ENCODE data around the gene ACTR1A.
"Not testable (repeated sequence)": the region's sequence is repeated elsewhere in the genome, so short reads cannot be mapped to it uniquely, and the experiment has no call there.

ACTR1A gene

DNA sequence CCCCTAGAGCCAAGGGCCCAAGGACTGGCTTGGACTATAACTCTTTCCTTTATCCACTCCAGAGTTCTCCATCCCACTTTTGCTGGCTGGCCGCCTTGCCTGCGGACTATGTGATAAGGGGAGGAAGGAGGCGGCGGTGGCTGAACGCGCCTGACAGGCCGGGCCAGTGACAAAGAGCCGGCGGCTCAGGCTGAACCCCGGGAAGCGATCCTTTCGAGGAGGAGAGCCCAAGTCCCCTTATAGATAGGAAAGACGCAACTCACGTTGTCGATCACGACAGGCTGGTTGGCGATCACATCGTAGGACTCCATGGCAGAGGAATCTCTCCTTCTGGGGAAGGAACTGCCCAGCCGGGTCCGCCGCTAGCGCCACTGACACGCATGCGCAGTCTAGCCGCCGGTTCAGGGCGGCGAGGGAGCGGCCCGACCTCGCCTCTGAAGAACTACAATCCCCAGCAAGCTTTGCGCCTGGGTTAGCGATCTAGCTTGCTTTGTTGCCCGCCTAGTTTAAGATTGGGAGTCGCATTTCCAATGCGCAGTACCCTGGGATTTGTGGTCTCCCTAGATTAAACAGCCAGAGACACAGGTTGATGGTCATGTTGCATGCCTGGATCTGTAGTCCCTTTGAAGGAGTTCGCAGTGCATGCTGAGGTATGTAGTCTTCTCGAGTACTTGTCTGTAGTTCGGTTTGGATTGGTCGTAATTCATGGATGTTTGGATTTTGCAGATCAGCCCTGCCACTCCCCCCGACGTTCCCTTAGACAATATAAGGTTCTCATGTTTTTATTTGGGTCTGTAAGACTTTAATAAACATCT lies at the start of gene ACTR1A:
ACTR1A (minus strand) TSS at position 376 of the 815 bp plus-strand sequence; CDS start at position 311, 65 bp downstream.
- intact Hi-C loops (cut with DNase I): loop anchor here (1.0 to 5.0 kb wide), 2 partner anchors 80 to 140 kb away; partner anchors contain the start of gene TRIM8
- peak; percentile 91 to 99 (median 96) for DNase-seq

DNA sequence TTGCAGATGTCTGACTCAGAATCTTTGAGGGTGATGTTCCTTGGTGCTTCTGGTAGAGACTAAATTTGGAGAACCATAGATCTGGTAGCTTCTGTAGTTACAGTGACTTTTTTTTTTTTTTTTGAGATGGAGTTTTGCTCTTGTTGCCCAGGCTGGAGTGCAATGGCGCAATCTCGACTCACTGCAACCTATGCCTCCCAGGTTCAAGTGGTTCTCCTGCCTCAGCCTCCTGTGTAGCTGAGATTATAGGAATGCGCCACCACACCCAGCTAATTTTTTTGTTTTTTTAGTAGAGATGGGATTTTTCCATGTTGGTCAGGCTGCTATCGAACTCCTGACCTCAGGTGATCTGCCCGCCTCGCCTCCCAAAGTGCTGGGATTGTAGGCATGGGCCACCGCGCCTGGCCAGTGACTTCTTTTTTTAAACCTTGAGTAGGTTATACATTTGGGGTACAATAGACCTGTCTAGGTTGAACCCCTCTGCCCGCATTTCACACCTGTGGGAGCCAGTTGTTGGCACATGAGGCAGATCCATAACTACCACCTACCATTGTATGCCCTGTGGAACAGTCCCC lies 48.2 kb upstream of the ACTR1A start:
- intact Hi-C loops (cut with DNase I): no loop called here
- peak in 1 of 10 donors; percentile 68 for DNase-seq

GRCh38 chr10:102549549-102549948 lies 47.0 kb upstream of the ACTR1A start:
- peak in 1 of 10 donors; percentile 7 for DNase-seq
- intact Hi-C loops (cut with DNase I): no loop called here

- DNase-seq: peak in 1 of 10 donors; percentile 80
- intact Hi-C loops (cut with DNase I): no loop called here
Measured at GRCh38 chr10:102546606-102547320, 44.3 kb upstream of the ACTR1A start.

DNA sequence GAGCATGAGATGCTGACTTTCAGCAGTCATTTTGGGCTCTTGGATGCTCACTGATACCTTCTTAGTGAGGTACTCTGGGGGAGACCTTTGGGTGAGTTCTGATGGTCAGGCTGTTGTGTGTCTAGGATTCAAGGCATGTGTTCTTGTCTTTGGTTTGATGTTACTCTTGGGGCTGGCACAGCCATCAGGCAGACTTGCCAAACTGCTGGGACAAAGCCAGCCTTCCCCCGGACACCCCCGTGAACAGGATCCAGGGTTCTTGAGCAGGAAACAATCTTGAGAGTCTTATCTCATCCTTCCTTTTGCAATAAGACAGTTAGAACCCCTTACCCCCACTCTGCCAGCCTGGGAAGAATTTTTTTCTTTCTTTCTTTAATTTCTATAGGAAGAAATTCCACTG lies 43.5 kb upstream of the ACTR1A start:
- peak in 8 of 10 donors; percentile 14 to 89 (median 52) for DNase-seq
- intact Hi-C loops (cut with DNase I): no loop called here

- peak in 1 of 10 donors; percentile 10 for DNase-seq
- intact Hi-C loops (cut with DNase I): no loop called here
Measured at GRCh38 chr10:102545265-102545871, 42.9 kb upstream of the ACTR1A start.

GRCh38 chr10:102542800-102543418 lies 40.4 kb upstream of the ACTR1A start:
- intact Hi-C loops (cut with DNase I): no loop called here
- DNase-seq: no peak

GRCh38 chr10:102540023-102540422 lies 37.5 kb upstream of the ACTR1A start:
- DNase-seq: peak in 1 of 10 donors; percentile 4
- intact Hi-C loops (cut with DNase I): no loop called here

DNA sequence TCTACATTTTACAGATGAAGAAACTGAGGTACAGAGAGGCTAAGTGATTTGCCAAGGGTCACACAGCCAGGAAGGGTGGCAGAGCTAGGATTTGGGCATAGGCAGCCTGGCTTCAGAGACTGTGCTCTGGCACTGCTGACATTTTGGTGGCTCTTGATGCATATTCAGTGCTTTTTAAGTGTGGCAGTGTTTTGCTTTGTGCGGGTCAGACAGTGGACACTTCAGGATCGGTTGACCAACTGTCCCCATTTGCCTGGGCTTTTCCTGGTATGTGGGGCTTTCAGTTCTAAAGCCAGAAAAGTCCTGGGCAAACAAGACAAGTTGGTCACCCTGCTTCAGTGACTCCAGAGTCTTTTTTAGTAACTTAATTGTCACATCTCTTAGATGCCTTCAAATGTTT lies 36.3 kb upstream of the ACTR1A start:
- peak in 1 of 10 donors; percentile 32 for DNase-seq
- intact Hi-C loops (cut with DNase I): no loop called here

- intact Hi-C loops (cut with DNase I): no loop called here
- no peak for DNase-seq
Measured at GRCh38 chr10:102537948-102538347, 35.4 kb upstream of the ACTR1A start.

DNA sequence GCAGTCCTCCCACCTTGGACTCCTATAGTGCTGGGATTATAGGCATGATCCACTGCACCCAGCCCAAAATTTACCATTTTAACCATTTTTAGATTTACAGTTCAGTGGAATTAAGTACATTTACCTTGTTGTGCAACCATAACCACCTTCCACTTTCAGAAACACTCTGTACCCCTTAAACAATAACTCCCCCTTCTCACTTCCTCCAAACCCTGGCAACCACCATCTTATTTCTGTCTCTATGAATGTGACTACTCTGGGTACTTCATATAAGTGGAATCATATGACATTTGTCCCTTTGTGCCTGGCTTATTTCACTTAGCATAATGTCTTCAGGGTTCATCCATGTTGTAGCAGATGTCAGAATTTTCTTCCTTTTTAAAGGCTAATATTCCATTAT lies 34.9 kb upstream of the ACTR1A start:
- DNase-seq: no peak
- intact Hi-C loops (cut with DNase I): no loop called here

GRCh38 chr10:102535481-102536147 lies 33.1 kb upstream of the ACTR1A start:
- peak in 1 of 10 donors; percentile 22 for DNase-seq
- intact Hi-C loops (cut with DNase I): no loop called here

GRCh38 chr10:102534966-102535365 lies 32.5 kb upstream of the ACTR1A start:
- intact Hi-C loops (cut with DNase I): not testable (repeated sequence)
- peak in 1 of 10 donors; percentile 49 for DNase-seq

DNA sequence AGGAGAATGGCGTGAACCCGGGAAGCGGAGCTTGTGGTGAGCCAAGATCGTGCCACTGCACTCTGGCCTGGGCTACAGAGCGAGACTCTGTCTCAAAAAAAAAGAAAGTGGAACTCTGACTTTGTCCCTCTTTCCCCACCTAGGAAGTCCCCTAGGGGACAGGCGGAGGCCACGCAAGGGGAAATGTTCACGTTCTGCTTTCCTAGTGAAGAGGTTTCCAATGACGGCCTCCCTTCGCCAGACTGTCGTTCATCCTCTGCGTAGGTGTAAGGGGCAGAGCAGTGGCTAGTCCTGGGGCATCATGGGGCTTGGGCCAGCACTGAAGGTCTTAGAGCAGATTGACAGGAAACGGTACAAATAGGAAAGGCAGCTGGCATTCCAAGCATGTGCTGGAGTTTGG lies 31.8 kb upstream of the ACTR1A start:
- intact Hi-C loops (cut with DNase I): no loop called here
- peak in 1 of 10 donors; percentile 45 for DNase-seq

- intact Hi-C loops (cut with DNase I): no loop called here
- DNase-seq: no peak
Measured at GRCh38 chr10:102527546-102527945, 25.0 kb upstream of the ACTR1A start.

DNA sequence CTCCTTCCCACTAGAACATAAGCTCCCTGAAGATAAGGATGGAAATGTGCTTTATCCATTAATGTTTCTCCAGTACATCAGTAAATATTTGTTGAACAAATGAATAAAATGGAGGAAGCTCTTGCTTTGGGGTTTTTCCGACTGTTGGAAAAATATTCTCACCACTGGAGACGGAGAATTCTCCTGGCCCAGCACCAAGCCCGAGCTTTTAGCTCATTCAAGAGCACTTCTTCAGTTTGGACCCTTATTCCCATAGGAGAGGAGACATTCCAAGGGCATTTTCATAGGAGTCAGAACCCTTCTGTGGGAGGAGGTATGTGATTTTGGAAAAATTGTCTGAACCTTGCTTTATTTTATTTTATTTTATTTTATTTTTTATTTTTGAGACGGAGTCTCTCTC lies 22.2 kb upstream of the ACTR1A start:
- no peak for DNase-seq
- intact Hi-C loops (cut with DNase I): no loop called here

DNA sequence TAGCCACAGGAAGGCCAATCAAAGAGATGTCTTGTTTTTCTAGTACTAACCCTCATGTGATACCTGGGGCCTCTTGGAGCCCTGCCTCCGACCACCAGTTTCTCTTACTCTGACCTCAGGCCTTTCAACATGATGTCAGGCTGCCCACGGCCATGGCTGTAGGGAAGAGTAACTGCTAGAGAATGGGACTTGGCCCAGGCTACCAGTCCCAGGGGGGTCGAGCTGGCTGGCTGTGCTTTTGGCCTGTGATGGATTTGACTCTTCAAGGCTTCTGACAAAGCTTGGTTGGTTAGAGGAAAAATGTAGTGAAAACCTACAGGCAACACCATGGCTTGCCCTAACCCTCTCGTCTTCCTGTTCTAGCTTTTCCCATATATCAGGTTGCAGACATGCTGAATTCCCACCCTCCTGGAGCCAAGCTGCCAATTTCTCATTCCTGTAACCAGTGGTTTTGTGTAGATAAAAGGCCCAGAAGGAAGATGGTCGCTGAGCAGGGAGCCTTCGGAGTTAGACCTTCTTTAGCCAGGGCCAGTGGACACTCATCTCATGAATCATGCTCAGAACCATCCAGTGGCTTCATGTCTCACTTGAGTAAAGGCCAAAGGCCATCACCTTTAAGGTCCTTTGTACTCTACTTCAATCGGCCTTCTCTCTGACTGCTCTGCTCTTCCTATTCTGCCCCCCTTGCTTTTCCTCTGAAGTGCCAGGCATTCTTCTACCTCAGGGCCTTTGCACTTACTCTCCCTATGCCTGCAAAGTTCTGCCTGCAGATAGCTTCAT lies 20.9 kb upstream of the ACTR1A start:
- no peak for DNase-seq
- intact Hi-C loops (cut with DNase I): no loop called here

- DNase-seq: no peak
- intact Hi-C loops (cut with DNase I): no loop called here
Measured at GRCh38 chr10:102522874-102523249, 20.4 kb upstream of the ACTR1A start.

GRCh38 chr10:102519246-102519825 lies 16.8 kb upstream of the ACTR1A start:
- intact Hi-C loops (cut with DNase I): no loop called here
- DNase-seq: peak in 1 of 10 donors; percentile 33

All from posterior cingulate gyrus (tissue), 11 donors.